Liver (tissue), 3 donors: ENCODE measurements around the gene KIF14.

Source experiments
- FOXA1 ChIP-seq: IDR thresholded peaks from 2 replicates; pipeline ENCODE4 v1.6.1; 2016; ENCODE audit warnings: antibody characterized with exemption
- HNF4G ChIP-seq: IDR thresholded peaks from 2 replicates; pipeline ENCODE4 v1.6.1; 2016; ENCODE audit warnings: antibody characterized with exemption
- NR2F2 ChIP-seq: IDR thresholded peaks from 2 replicates; pipeline ENCODE4 v1.6.1; 2016; ENCODE audit warnings: antibody characterized with exemption
- SP1 ChIP-seq: IDR thresholded peaks from 2 replicates; pipeline ENCODE4 v1.6.1; 2018; ENCODE audit warnings: antibody characterized with exemption, mild to moderate bottlenecking
- TF ChIP-seq, protein P1 (sequence below): fragments of 150-350 bp; IDR thresholded peaks from 2 replicates; pipeline ENCODE4 v1.5.1; 2017; ENCODE audit warnings: improper control_type of control experiment, low read depth, low read length; ENCODE audit not compliant: missing input control
- donor health status: healthy.
- donor health status: healthy.

- TF ChIP-seq, protein P1, sequence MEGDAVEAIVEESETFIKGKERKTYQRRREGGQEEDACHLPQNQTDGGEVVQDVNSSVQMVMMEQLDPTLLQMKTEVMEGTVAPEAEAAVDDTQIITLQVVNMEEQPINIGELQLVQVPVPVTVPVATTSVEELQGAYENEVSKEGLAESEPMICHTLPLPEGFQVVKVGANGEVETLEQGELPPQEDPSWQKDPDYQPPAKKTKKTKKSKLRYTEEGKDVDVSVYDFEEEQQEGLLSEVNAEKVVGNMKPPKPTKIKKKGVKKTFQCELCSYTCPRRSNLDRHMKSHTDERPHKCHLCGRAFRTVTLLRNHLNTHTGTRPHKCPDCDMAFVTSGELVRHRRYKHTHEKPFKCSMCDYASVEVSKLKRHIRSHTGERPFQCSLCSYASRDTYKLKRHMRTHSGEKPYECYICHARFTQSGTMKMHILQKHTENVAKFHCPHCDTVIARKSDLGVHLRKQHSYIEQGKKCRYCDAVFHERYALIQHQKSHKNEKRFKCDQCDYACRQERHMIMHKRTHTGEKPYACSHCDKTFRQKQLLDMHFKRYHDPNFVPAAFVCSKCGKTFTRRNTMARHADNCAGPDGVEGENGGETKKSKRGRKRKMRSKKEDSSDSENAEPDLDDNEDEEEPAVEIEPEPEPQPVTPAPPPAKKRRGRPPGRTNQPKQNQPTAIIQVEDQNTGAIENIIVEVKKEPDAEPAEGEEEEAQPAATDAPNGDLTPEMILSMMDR: no peak
- no peak for TF ChIP-seq SP1
- no peak for TF ChIP-seq FOXA1
- no peak for TF ChIP-seq NR2F2
- TF ChIP-seq HNF4G: no peak
Measured at GRCh38 chr1:200644021-200644420, 23.5 kb upstream of the KIF14 start.
